ENCODE results near the gene ZNF609. TPM values are rescaled to one million over a fixed set of nuclear protein-coding genes. Genes with fewer than 3 reads are reported as not detected.
A peak's percentile ranks its signal among the peaks of the same experiment; 100 is the strongest.

ZNF609 gene
- total and polyA plus RNA-seq, 2 of the 13 experiments (the other 11 are each of a cell fraction or from before 2014, with no cell fraction given): 8.9 to 9.9 TPM

DNA sequence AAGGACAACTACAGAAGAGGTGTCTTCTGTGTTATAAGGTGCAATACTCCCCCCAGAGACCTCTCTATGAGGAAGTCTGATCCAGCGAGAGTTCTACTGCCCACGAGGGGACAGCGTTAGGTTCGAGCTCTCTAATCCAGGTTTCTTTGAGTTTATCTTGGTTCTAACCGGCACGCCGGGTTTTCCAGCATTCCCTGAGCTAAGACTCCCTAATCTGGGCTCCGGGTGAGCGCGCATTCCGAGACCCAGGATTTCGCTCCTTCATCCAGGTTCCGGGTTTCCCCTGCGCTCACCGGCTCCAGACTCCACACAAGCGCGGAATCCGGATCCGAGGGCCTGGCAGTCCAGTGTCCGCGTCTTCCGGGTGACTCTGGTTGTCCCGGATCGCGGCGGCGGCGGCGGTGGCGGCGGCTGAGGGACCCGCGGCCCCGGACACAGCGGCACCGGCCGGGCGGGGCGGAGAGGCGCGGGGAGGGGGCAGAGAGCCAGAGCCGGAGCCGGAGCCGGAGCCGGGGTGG is at the start of gene ZNF609 (continued):
- TF ChIP-seq, protein P1, sequence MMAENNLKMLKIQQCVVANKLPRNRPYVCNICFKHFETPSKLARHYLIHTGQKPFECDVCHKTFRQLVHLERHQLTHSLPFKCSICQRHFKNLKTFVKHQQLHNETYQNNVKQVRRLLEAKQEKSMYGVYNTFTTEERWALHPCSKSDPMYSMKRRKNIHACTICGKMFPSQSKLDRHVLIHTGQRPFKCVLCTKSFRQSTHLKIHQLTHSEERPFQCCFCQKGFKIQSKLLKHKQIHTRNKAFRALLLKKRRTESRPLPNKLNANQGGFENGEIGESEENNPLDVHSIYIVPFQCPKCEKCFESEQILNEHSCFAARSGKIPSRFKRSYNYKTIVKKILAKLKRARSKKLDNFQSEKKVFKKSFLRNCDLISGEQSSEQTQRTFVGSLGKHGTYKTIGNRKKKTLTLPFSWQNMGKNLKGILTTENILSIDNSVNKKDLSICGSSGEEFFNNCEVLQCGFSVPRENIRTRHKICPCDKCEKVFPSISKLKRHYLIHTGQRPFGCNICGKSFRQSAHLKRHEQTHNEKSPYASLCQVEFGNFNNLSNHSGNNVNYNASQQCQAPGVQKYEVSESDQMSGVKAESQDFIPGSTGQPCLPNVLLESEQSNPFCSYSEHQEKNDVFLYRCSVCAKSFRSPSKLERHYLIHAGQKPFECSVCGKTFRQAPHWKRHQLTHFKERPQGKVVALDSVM (CRISPR knock-in tag; IDR thresholded peaks at IDR 0.05): peak; percentile 46; the same call in 1 of the 2 replicates
- TF ChIP-seq ZNF747 (CRISPR knock-in tag; IDR thresholded peaks at IDR 0.05; ENCODE audit: borderline replicate concordance) (peak; percentile 60; the same call in 1 of the 2 replicates), HNRNPLL (IDR thresholded peaks at IDR 0.05; ENCODE audit: low read depth, low read length, poor library complexity, severe bottlenecking) (peak; percentile 58), ZMYM3 (CRISPR knock-in tag; IDR thresholded peaks at IDR 0.05) (peak; percentile 94), ZNF30 (CRISPR knock-in tag; IDR thresholded peaks at IDR 0.05) (no peak), ZNF672 (CRISPR knock-in tag; IDR thresholded peaks at IDR 0.05) (no peak), CCAR2 (optimal IDR thresholded peaks at IDR 0.05; ENCODE audit: low read depth, low read length) (peak; percentile 77), TSC22D2 (CRISPR knock-in tag; IDR thresholded peaks at IDR 0.05; ENCODE audit: borderline replicate concordance) (0 out of 2 replicates have a peak, but pooled peaks have one; percentile 79), ATAD3A (CRISPR knock-in tag; IDR thresholded peaks at IDR 0.05) (no peak), PHF8 (CRISPR knock-in tag; IDR thresholded peaks at IDR 0.05) (peak; percentile 67), SRF (IDR thresholded peaks at IDR 0.05; ENCODE audit: low read depth, low read length) (no peak), ZNF446 (CRISPR knock-in tag; IDR thresholded peaks at IDR 0.05) (no peak), IRX3 (CRISPR knock-in tag; IDR thresholded peaks at IDR 0.05; ENCODE audit: borderline replicate concordance, low read depth) (no peak), ZNF777 (CRISPR knock-in tag; IDR thresholded peaks at IDR 0.05) (no peak), ZNF354B (CRISPR knock-in tag; IDR thresholded peaks at IDR 0.05) (no peak), TBP (CRISPR knock-in tag; IDR thresholded peaks at IDR 0.05) (no peak), CHCHD3 (CRISPR knock-in tag; IDR thresholded peaks at IDR 0.05) (no peak), ZNF496 (CRISPR knock-in tag; IDR thresholded peaks at IDR 0.05; ENCODE audit: insufficient replicate concordance) (no peak), STAT5B (CRISPR knock-in tag; IDR thresholded peaks at IDR 0.05) (no peak), SUZ12 (IDR thresholded peaks at IDR 0.05; ENCODE audit: low read depth, low read length) (no peak), NPAS2 (CRISPR knock-in tag; IDR thresholded peaks at IDR 0.05; ENCODE audit: borderline replicate concordance) (no peak), PAF1 (CRISPR knock-in tag; IDR thresholded peaks at IDR 0.05) (no peak), ZNF543 (CRISPR knock-in tag; IDR thresholded peaks at IDR 0.05) (0 out of 2 replicates have a peak, but pooled peaks have one; percentile 23), ZNF124 (CRISPR knock-in tag; IDR thresholded peaks at IDR 0.05) (peak; percentile 69; the same call in 1 of the 2 replicates), TBL1XR1 (IDR thresholded peaks at IDR 0.05; ENCODE audit: borderline replicate concordance, low read length, partially characterized antibody) (peak; percentile 25), AKAP8 (CRISPR knock-in tag; IDR thresholded peaks at IDR 0.05) (no peak), ZNF350 (CRISPR knock-in tag; IDR thresholded peaks at IDR 0.05; ENCODE audit: borderline replicate concordance, low read depth) (peak; percentile 76; the same call in 1 of the 2 replicates)
- TF ChIP-seq, protein P2, sequence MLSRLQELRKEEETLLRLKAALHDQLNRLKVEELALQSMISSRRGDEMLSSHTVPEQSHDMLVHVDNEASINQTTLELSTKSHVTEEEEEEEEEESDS (CRISPR knock-in tag; IDR thresholded peaks at IDR 0.05; ENCODE audit: borderline replicate concordance): no peak
- TF ChIP-seq, protein P3, sequence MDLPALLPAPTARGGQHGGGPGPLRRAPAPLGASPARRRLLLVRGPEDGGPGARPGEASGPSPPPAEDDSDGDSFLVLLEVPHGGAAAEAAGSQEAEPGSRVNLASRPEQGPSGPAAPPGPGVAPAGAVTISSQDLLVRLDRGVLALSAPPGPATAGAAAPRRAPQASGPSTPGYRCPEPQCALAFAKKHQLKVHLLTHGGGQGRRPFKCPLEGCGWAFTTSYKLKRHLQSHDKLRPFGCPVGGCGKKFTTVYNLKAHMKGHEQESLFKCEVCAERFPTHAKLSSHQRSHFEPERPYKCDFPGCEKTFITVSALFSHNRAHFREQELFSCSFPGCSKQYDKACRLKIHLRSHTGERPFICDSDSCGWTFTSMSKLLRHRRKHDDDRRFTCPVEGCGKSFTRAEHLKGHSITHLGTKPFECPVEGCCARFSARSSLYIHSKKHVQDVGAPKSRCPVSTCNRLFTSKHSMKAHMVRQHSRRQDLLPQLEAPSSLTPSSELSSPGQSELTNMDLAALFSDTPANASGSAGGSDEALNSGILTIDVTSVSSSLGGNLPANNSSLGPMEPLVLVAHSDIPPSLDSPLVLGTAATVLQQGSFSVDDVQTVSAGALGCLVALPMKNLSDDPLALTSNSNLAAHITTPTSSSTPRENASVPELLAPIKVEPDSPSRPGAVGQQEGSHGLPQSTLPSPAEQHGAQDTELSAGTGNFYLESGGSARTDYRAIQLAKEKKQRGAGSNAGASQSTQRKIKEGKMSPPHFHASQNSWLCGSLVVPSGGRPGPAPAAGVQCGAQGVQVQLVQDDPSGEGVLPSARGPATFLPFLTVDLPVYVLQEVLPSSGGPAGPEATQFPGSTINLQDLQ (CRISPR knock-in tag; IDR thresholded peaks at IDR 0.05): no peak
